ENCODE measurements around the gene AHI1. TPM values are rescaled to one million over a fixed set of nuclear protein-coding genes. Genes with fewer than 3 reads are reported as not detected.
"Not testable (repeated sequence)": the region's sequence is repeated elsewhere in the genome, so short reads cannot be mapped to it uniquely, and the experiment has no call there.

The AHI1 gene
- total RNA-seq, 1 donor from 2014 or later = 61.1 TPM

DNA sequence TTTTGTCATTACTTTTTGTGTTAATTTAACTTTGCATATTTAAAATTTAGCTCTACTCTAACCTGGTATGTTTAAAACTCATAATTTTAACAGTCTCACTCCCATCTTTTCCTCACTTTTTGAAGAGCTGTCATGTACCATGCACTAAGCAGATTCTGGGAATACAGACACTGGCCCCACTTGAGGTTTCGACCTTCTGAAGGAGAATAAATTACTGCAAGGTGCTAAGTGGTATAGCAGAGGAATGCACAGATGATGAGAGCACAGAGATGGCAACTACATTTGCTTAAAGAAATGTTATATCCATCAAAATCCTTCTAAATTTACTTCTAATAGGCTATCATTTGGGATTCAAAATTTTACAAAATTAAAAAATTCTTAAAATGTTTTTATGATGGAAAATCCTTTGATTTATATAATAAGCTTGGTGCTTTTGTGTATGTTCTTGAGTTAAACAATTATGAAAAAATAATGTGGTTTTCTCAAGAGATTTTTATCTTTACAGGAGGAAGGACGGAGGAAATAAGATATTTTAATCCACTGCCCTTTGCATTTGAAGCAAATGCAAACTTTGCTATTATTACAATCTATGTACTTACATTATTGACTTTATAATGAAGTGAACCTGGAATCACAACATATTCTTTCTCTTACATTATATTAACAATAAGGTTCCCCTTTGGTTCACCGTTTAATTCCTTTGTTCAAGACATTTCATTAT lies 79.3 kb downstream of the AHI1 start:
- no peak for DNase-seq (ENCODE audit: low spot score)
- ATAC-seq = no peak
- intact Hi-C loops (cut with DNase I) = no loop called here

DNA sequence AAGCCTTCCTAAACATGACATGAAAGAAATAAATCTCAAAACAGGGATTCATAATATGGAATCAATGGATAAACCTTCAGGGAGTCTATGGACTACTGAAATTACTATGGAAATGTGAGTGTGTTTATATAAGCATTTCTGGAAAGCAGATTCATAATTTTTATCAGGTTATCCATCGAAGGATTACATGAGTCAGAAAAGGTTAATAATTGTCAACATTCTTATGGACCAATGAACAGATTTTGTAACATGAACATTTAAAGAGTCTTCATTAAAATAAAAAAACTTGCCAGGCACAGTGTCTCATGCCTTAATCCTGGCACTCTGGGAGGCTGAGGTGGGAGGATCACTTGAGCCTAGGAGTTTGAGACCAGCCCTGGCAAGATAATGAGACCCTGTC lies 84.8 kb downstream of the AHI1 start:
- intact Hi-C loops (cut with DNase I) = no loop called here
- DNase-seq (ENCODE audit: low spot score) (no peak), ATAC-seq (no peak)

GRCh38 chr6:135411849-135412248 lies 85.7 kb downstream of the AHI1 start:
- DNase-seq (ENCODE audit: low spot score) (no peak), ATAC-seq (no peak)
- intact Hi-C loops (cut with DNase I) = no loop called here

GRCh38 chr6:135411339-135411738 lies 86.2 kb downstream of the AHI1 start:
- intact Hi-C loops (cut with DNase I) = no loop called here

DNA sequence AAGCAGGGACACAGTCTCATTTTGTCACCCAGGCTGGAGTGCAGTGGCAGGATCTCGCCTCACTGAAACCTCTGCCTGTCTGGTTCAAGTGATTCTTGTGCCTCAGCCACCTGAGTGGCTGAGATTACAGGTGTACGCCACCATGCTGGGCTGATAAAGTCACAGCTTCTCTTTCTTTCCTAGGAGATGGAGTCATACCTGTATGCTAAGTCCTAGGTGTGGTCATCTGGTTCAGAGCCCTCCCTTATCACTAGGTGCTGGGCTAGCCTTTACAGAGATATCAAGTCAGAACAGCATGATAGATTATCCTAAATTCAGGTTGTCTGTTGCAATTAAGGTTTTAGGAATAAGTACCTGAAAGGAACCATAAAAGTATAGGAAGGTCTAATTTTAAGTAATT lies 86.7 kb downstream of the AHI1 start:
- no peak for ATAC-seq
- DNase-seq (ENCODE audit: low spot score) = no peak
- intact Hi-C loops (cut with DNase I) = no loop called here

More at GRCh38 chr6:135411339-135411738, 86.2 kb downstream of the AHI1 start:
- ATAC-seq = no peak
- no peak for DNase-seq (ENCODE audit: low spot score)

DNA sequence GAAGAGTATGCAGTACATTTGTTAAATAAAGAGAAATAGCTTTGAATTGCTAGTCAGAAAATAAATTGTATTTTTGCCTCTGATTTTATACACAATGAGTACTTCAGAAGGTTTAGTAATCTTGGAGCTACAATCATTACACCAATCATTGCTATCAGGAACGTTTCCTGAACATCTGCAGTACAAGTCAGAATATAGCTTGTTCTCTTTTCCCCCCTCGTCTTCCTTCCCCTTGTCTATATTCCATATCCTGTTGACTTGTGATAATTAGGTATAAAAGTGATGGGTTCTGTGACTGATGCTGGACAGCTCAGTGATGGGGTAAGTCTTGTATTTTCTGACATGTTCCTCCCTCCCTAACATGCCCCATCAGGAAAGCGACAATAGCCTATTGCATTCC lies 94.0 kb downstream of the AHI1 start:
- intact Hi-C loops (cut with DNase I) = no loop called here
- DNase-seq (ENCODE audit: low spot score) (no peak), ATAC-seq (no peak)

DNA sequence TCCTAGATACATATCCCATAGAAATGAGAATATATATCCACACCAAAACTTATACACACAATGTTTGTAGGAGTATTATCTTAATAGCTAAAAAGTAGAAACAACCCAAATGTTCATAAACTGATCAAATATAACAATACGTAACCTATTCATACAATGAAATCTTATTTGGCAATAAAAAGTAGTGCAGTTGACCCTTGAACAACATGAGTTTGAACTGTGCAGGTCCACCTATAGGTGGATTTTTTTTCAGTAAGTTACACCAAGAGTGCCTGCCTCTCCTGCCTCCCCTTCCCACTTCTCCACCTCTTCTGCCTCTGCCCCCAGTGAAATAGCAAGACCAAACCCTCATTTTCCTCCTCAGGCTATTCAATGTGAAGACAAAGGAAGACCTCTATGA lies 95.2 kb downstream of the AHI1 start:
- ATAC-seq (no peak), DNase-seq (ENCODE audit: low spot score) (no peak)
- intact Hi-C loops (cut with DNase I) = no loop called here

- intact Hi-C loops (cut with DNase I) = no loop called here
- DNase-seq (ENCODE audit: low spot score) (no peak), ATAC-seq (no peak)
Measured at GRCh38 chr6:135397172-135397952, 100.2 kb downstream of the AHI1 start.

DNA sequence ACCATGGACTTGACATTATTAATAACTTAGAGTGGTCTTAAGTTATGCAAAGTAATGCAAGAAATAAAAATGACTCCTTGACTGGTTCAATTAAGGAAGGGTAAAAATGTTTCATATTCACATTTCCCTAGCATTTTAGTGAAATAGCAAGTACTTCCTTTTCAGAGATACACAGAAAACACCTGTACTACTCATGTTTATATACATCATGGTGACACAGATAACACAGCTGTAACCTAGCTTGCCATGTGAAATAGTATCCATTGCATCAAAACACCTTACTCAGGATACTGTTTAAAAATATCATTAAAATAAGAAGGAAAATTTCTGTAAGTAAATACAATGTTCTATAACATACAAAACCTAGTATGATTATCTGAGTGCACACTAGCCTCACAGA lies 102.4 kb downstream of the AHI1 start:
- no peak for DNase-seq (ENCODE audit: low spot score)
- intact Hi-C loops (cut with DNase I) = no loop called here
- ATAC-seq = no peak

DNA sequence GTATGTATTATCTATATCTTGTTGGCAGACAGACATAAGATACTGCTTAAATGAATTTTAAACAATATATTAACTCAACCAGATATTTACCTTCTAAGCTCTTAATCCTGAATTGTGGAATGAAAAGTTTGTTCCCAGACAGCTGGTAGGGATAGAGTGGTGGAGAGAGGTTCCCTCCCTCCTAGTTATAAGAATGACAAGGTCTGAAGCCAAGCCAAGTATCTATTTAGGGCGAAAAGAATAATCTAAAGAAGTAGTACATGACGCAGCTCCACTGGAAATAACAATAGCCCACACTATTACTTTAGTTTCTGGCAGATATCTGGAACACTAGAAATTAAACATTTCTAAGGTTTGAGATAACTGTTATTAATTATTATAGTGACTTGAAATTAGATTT lies 104.3 kb downstream of the AHI1 start:
- ATAC-seq (no peak), DNase-seq (ENCODE audit: low spot score) (no peak)
- intact Hi-C loops (cut with DNase I) = loop anchor here (5.0 kb wide), 1 partner anchor 291 kb away; no protein-coding TSS in a partner anchor

DNA sequence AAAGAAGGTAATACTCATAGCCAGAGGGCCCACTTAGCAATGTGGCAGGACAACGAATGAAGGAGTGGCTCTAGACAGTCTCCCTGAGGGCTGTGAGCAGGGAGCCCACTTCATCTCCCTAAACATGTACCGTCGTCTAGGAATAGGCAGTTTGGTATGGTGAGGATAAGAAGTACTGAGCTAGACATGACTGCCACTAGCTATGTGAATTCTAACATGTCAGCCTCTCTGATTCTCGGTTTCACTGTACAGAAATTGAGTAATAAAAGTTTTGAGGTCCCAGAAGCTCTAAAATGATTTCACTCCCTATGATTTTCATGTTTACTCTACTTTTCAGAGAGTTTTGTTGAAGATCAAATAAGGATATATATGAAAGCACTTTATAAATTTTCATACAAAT lies 107.1 kb downstream of the AHI1 start:
- DNase-seq (ENCODE audit: low spot score) = no peak
- intact Hi-C loops (cut with DNase I) = loop anchor here (5.0 kb wide), 1 partner anchor 288 kb away; no protein-coding TSS in a partner anchor
- no peak for ATAC-seq

DNA sequence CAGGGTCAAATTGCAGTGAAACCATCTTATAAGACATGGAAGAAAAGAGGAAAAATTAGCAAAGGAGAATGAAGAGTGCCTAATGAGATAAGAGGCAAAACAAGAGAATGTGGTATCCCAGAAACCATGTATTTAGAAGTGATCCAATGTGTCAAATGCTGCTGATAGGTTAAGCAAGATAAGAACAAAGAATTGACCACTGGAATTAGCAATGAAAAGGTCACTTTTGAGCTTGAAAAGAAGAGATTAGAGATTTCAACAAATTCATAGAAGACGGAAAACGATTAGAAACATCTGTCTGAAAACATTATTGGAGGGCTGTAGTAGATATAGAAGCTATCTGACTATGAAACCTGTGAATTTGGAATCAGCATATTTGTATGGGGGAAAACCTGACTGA lies 112.2 kb downstream of the AHI1 start:
- intact Hi-C loops (cut with DNase I) = no loop called here
- no peak for ATAC-seq

DNA sequence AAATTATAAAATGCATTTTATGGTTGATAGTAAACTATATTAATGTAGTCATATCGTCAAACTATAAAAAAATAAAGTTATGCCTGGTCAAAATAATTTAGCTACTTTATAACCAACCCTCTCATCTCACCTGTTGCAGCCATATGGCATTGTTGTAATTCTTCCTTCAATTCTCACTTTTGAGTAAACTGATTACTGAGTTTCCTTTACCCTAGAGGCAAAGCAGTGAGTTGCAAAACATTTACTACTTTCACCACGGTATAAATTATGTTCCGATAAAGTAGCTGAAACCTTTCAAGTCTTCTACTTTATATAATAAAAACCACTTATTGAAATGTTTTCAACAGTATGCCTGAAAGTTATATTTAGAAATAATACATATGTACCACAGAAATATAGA lies 113.8 kb downstream of the AHI1 start:
- intact Hi-C loops (cut with DNase I) = no loop called here
- no peak for DNase-seq (ENCODE audit: low spot score)
- ATAC-seq = no peak

More for the DNA sequence above, 112.2 kb downstream of the AHI1 start:
- DNase-seq (ENCODE audit: low spot score) = no peak

GRCh38 chr6:135383301-135383700 lies 114.2 kb downstream of the AHI1 start:
- ATAC-seq = no peak
- intact Hi-C loops (cut with DNase I) = no loop called here
- no peak for DNase-seq (ENCODE audit: low spot score)

DNA sequence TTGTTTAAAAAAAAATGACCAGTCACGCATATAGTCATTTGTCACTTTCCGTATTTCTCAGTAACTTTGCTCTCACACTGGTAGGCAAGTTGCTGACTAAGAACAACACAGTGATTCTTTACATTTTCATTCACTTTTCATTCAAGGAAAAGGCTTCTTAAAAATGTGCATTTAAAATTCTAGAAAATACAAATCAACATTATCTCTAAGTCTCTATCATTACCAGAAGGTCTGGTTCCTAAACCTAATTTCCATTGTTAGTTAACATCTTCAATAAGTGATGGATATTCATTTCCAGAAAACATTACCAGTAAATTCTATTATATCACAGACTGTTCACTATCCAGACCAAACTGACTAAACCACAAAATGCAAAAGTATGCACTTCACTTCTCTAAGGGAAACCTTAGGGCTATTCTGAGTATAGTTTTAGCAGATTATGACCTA lies 115.3 kb downstream of the AHI1 start:
- ATAC-seq (no peak), DNase-seq (ENCODE audit: low spot score) (no peak)

GRCh38 chr6:135380793-135381192 lies 116.7 kb downstream of the AHI1 start:
- intact Hi-C loops (cut with DNase I) = no loop called here
- DNase-seq (ENCODE audit: low spot score) (no peak), ATAC-seq (no peak)

More for the DNA sequence above, 115.3 kb downstream of the AHI1 start:
- intact Hi-C loops (cut with DNase I) = no loop called here

- no peak for DNase-seq (ENCODE audit: low spot score)
- intact Hi-C loops (cut with DNase I) = no loop called here
Measured at GRCh38 chr6:135379647-135380046, 117.9 kb downstream of the AHI1 start.

DNA sequence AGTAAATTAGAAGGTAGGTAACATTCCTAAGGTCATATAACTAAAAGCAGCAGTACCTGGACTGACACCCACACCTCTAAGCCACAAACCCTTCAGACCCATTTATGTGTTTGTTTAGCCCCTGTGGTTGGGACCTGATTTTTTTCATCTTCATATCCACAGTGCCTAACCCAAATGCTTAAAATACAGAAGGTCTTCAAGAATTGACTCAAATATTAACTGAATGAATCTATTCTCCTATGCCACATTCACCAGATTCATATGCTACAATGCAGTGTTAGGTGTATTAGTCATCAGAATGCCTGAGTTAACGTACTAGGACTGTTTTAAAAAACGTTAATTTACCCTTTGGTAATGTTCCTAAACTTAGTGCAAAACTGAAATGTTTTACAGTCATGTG lies 124.8 kb downstream of the AHI1 start:
- no peak for DNase-seq (ENCODE audit: low spot score)
- no peak for ATAC-seq
- intact Hi-C loops (cut with DNase I) = no loop called here

More at GRCh38 chr6:135379647-135380046, 117.9 kb downstream of the AHI1 start:
- ATAC-seq = no peak

DNA sequence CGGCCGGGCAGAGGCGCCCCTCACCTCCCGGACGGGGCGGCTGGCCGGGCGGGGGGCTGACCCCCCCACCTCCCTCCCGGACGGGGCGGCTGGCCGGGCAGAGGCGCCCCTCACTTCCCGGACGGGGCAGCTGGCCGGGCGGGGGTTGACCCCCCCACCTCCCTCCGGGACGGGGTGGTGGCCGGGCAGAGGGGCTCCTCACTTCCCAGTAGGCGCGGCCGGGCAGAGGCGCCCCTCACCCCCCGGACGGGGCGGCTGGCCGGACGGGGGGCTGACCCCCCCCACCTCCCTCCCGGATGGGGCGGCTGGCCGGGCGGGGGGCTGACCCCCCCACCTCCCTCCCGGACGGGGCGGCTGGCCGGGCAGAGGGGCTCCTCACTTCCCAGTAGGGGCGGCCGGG lies 133.9 kb downstream of the AHI1 start:
- ATAC-seq; intact Hi-C loops (cut with DNase I); DNase-seq (ENCODE audit: low spot score): not testable (repeated sequence)

GRCh38 chr6:135362124-135362523 lies 135.4 kb downstream of the AHI1 start:
- intact Hi-C loops (cut with DNase I) = no loop called here
- no peak for DNase-seq (ENCODE audit: low spot score)
- no peak for ATAC-seq
